ENCODE data around the gene PTDSS2. TPM values are rescaled to one million over a fixed set of nuclear protein-coding genes. Genes with fewer than 3 reads are reported as not detected.

The PTDSS2 gene
- total and polyA plus RNA-seq, 9 of the 15 experiments (the other 6 are each of a cell fraction or from before 2014, with no cell fraction given) = 0.45 to 53.9 (median 17.2) TPM

DNA sequence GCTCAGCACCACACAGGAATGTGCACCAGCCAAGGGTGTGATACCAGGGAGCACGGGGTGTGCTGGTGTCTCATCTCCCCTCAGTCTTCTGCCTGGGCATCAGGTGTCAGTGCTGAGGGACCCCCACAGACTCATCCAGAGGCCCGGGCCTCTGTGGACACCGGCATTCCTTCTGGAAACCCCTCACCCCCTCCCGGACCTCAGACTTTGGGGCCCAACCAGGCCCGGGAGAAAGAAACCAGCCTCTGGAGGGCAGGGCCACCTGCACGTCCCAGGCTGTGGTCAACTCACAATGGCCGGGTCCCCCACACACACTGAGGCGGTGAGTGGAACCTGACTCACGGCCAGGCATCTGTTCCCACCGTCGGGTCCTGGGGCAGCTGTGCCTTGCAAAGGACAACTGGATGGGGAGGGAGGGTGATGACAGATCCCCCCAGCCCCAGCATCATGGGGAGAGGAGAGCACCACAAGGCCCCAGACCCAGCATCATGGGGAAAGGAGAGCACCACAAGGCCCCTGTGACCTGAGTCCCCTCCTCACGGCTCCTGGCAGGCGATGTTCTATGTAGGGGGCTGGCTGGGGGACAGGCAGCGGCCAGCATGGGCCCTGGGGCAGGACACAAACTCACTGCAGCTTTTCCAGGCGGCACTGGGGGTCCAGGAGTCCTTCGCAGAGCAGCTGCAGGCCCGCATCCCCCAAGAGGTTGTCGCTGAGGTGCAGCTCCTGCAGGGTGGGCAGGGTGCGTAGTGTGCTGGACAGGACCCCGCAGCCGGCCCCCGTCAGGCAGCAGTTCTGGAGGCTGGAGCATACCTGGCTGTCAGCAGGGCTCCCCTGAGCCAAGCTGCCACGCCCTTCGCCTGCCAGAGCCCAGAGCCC is 49.4 kb downstream of the PTDSS2 start:
- H4K20me1 ChIP-seq (replicated peaks; ENCODE audit: control insufficient read depth, insufficient read depth, low read length) = no peaks in the 10 kb centered on the region
- POLR2A ChIA-PET = interaction anchor here (0.6 to 1.8 kb wide), 4 partner anchors 7 to 275 kb away, joined by 3 to 9 read pairs (median 3); partner anchors contain the start of gene RNH1
- no peaks in the 10 kb centered on the region for H3K27me3 ChIP-seq (ENCODE audit: control insufficient read depth in 2 of 2, insufficient read depth in 2 of 2, low read length in 2 of 2)
- in situ Hi-C loops (cut with MboI) = loop anchor here (5.0 kb wide), 1 partner anchor 47 kb away; the partner anchor contains the start of gene PTDSS2
- FAIRE-seq (no peak), ATAC-seq (no peak), DNase-seq (ENCODE audit: extremely low read depth in 1 of 4, low spot score in 3 of 4) (no peak)
- no peak overlapping the region for H3K4me3 ChIP-seq
- intact Hi-C loops (cut with micrococcal nuclease) = no loop called here
- WGBS (ENCODE audit: insufficient coverage, low coverage, missing lambda C conversion rate) = 95% methylated on average over 18 of the region's 24 CpGs
- no peak overlapping the region for H2AFZ ChIP-seq (ENCODE audit: low read depth, low read length)
- peaks cover 84% of the 10 kb centered on the region for H3K36me3 ChIP-seq (ENCODE audit: control insufficient read depth, insufficient read depth, low read length)
- peaks cover 40% of the 10 kb centered on the region for H3K79me2 ChIP-seq (ENCODE audit: control insufficient read depth, insufficient read depth, low read length)
- TF ChIP-seq ATF7 (IDR thresholded peaks at IDR 0.05) (no peak), ARID1B (IDR thresholded peaks at IDR 0.05) (no peak), MTA2 (IDR thresholded peaks at IDR 0.05; ENCODE audit: low read depth) (no peak), SETDB1 (IDR thresholded peaks at IDR 0.05; ENCODE audit: low read length) (no peak), NR3C1 (CRISPR knock-in tag; IDR thresholded peaks at IDR 0.05) (0 out of 2 replicates have a peak, but pooled peaks have one; percentile 40), ZNF507 (tag; conservative IDR thresholded peaks at IDR 0.05) (no peak), RBFOX2 (IDR thresholded peaks at IDR 0.05; ENCODE audit: low read depth, low read length) (peak; percentile 41; the same call in 1 of the 2 replicates), ERF (CRISPR knock-in tag; IDR thresholded peaks at IDR 0.05) (no peak)
- peaks cover 3% of the 10 kb centered on the region for H3K9me1 ChIP-seq (ENCODE audit: control insufficient read depth, insufficient read depth, low read length)
- H3K9me3 ChIP-seq (replicated peaks; ENCODE audit: control insufficient read depth, insufficient read depth, low read depth, low read length) = peaks cover 4% of the 10 kb centered on the region
- no peak overlapping the region for H3K9ac ChIP-seq (ENCODE audit: insufficient read depth in 1 of 2, low read depth in 2 of 2, low read length in 2 of 2)
- BruUV-seq (replicated peaks) = no TSS peak
- H3K4me2 ChIP-seq (ENCODE audit: insufficient read depth, low read length) = no peak overlapping the region
- CTCF ChIA-PET (ENCODE audit: low intra/inter-chr PET ratio) = no interaction called here
- H3K27ac ChIP-seq (ENCODE audit: extremely low read depth, low read depth, low read length) = no peak overlapping the region
- H3K4me1 ChIP-seq (replicated peaks in 1 of 2; ENCODE audit: control insufficient read depth in 2 of 2, insufficient read depth in 2 of 2, low read length in 2 of 2) = peaks cover 11 to 78% of the 10 kb centered on the region in 2 experiments
